ENCODE data around the gene MKI67. TPM values are rescaled to one million over a fixed set of nuclear protein-coding genes. Genes with fewer than 3 reads are reported as not detected.
A peak's percentile ranks its signal among the peaks of the same experiment; 100 is the strongest.
"Not testable (repeated sequence)": the region's sequence is repeated elsewhere in the genome, so short reads cannot be mapped to it uniquely, and the experiment has no call there.

Gene MKI67
- polyA plus RNA-seq, 1 donor = 26.5 TPM

DNA sequence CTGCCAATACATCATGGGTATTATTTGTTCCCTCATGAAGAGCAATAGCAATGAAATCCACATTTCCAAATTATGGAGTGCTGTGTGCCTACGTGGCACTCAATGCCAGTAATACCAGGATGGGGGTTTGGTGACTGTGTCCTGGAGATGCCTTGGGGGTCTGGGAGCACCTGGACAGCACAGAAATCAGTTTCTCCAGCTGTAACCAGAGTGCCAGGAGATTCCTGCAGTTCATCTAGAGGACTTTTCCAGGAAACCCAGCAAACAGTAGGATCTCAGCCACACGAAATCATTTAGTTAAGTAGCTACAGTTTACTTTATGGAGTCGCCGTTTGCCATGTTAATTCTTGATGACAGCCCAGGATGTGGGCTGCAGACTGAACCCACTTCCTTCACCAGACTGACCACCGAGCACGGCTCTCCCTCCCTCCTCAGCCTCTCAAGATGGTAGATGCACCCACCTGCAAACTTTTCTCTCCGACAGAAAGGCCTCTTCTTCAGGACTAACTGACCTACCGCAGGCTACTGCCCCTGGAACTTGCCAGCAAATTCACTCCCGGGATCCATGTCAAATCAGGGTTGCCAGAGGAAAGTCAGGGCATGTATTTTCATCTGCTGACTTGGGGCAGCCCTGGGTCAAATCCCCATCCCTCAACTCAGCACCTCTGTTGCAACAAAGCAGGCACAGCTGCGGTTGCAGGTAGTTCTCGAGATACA is 30.3 kb downstream of the MKI67 start:
- Histone ChIP-seq H3K4me1 (ENCODE audit: control insufficient read depth, insufficient read depth, low read length) (peaks cover 16% of the 10 kb centered on the region), H3K27me3 (ENCODE audit: control insufficient read depth, insufficient read depth, low read length) (no peaks in the 10 kb centered on the region), H3K4me3 (ENCODE audit: low read length) (no peak overlapping the region), H3K9me3 (ENCODE audit: control insufficient read depth, low read depth, low read length) (no peaks in the 10 kb centered on the region), H3K36me3 (ENCODE audit: control insufficient read depth, insufficient read depth, low read length) (peaks cover 22% of the 10 kb centered on the region), H3K27ac (ENCODE audit: low read length) (peak overlapping the region; percentile 56)
- WGBS (ENCODE audit: insufficient coverage, low lambda C conversion rate) = no CpG with 5 or more reads among the region's 11 CpGs
- DNase-seq = no peak

DNA sequence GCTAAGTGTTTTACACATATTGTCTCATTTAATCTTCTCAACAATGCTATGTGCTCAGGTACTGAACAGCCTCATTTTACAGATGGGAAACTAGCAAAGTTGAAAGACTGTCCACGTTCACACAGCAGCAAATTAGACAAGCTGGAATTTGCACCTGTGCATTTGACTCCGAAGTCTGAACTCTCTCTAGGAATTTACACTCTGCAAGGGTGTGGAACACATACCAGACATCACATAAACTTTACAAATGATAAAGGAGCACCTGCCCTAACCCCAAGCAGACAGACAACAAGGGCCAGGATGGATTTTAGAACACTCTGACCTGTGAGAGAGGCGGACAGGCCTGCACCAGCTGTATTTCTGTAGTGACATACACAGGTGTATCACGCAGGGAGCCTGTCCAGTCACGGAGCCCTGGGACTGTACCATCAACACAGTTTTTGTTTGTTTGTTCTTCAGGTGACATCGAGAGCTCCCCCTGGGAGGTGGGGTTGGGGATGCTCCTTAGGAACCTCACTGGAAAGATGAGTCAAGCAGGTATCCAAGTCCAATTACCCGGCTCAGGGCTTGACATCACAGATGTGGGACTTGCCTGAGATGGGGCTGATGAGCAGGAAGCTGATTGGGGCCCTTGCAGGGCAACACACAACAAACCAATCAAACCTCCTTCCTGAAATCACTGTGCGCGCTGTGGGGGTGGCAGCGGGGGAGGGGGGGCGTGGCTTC is 31.0 kb downstream of the MKI67 start:
- H3K27ac ChIP-seq (ENCODE audit: low read length) = no peak overlapping the region
- no CpG with 5 or more reads among the region's 11 CpGs for WGBS (ENCODE audit: insufficient coverage, low lambda C conversion rate)

DNA sequence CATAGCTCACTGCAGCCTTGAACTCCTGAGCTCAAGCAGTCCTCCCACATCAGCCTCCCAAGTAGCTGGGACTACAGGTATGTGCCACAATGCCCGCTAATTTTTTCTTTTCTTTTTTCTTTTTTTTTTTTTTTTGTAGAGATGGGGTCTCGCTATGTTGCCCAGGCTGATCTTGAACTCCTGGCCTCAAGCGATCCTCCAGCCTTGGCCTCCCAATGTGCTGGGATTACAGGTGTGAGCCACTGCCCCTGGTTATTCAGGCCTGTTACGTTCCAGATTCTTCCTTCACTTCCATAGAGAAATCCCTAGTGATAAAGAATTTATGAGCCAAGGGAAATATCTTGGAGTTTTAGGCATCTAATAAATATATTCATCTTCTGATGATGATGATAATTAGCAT is 31.6 kb downstream of the MKI67 start:
- peaks cover 13% of the 10 kb centered on the region for H3K36me3 ChIP-seq (ENCODE audit: control insufficient read depth, insufficient read depth, low read length)

More for the DNA sequence above, 31.0 kb downstream of the MKI67 start:
- Histone ChIP-seq H3K4me1 (ENCODE audit: control insufficient read depth, insufficient read depth, low read length) (peaks cover 16% of the 10 kb centered on the region), H3K9me3 (ENCODE audit: control insufficient read depth, low read depth, low read length) (no peaks in the 10 kb centered on the region), H3K36me3 (ENCODE audit: control insufficient read depth, insufficient read depth, low read length) (peaks cover 18% of the 10 kb centered on the region), H3K4me3 (ENCODE audit: low read length) (no peak overlapping the region), H3K27me3 (ENCODE audit: control insufficient read depth, insufficient read depth, low read length) (no peaks in the 10 kb centered on the region)
- DNase-seq = peak; percentile 54 to 59

DNA sequence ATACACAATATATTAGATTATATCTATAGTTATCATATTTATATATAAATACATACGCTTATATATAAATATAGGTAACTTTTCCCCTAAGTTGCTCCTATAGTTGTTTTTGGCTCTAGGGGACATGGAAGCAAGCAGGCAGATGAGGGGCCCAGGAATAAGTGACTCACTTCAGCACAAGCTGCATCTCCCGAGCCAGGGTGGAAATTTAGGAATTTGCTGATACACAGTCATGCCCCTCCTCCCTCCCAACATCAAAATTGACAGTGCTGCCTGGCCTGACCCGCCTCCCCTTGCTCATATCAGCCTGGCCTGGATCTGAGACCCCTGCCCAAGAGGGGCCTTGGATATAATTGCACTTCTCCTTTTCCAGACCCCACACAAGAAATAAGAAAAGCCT is 33.8 kb downstream of the MKI67 start:
- Histone ChIP-seq H3K27me3 (ENCODE audit: control insufficient read depth, insufficient read depth, low read length) (no peaks in the 10 kb centered on the region), H3K4me1 (ENCODE audit: control insufficient read depth, insufficient read depth, low read length) (peaks cover 16% of the 10 kb centered on the region), H3K27ac (ENCODE audit: low read length) (no peak overlapping the region), H3K9me3 (ENCODE audit: control insufficient read depth, low read depth, low read length) (no peaks in the 10 kb centered on the region), H3K36me3 (ENCODE audit: control insufficient read depth, insufficient read depth, low read length) (no peaks in the 10 kb centered on the region), H3K4me3 (ENCODE audit: low read length) (no peak overlapping the region)
- no peak for DNase-seq
- 80% methylated on average over 1 of the region's 3 CpGs for WGBS (ENCODE audit: insufficient coverage, low lambda C conversion rate)

More for the DNA sequence above, 31.6 kb downstream of the MKI67 start:
- H3K27me3 ChIP-seq (ENCODE audit: control insufficient read depth, insufficient read depth, low read length); H3K4me3 ChIP-seq (ENCODE audit: low read length); H3K9me3 ChIP-seq (ENCODE audit: control insufficient read depth, low read depth, low read length); DNase-seq; H3K27ac ChIP-seq (ENCODE audit: low read length): not testable (repeated sequence)
- H3K4me1 ChIP-seq (ENCODE audit: control insufficient read depth, insufficient read depth, low read length) = peaks cover 16% of the 10 kb centered on the region
- no CpG with 5 or more reads among the region's 4 CpGs for WGBS (ENCODE audit: insufficient coverage, low lambda C conversion rate)

DNA sequence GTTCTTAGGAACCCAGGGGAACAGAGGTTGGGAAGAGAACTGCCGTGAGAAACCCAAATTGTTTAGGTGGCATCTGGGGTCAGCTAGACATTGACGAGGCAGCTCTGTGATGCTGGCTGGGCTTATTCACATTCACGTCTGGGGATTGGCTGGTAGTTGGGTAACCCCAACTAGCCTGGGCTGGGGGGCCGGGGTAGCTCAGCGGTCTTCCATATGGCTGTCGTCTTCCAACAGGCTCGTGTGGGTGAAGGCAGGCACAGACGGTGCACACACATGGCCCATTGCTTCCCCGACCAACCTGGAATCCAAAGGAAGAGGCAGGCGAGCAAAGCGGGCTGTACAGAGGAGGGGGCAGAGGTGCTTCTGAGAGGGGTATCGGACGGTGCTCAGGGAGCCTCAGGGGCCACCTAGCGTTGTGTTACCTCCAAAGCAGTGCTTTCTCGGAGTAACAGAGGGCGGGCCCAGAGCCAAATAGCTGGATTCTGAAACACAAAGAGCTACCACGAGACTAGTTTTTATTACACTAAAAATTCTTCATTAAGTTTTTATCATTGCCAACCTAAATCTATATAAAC is 34.5 kb downstream of the MKI67 start:
- Histone ChIP-seq H3K9me3 (ENCODE audit: control insufficient read depth, low read depth, low read length) (no peaks in the 10 kb centered on the region), H3K4me3 (ENCODE audit: low read length) (no peak overlapping the region), H3K27me3 (ENCODE audit: control insufficient read depth, insufficient read depth, low read length) (no peaks in the 10 kb centered on the region), H3K4me1 (ENCODE audit: control insufficient read depth, insufficient read depth, low read length) (peaks cover 21% of the 10 kb centered on the region), H3K36me3 (ENCODE audit: control insufficient read depth, insufficient read depth, low read length) (no peaks in the 10 kb centered on the region), H3K27ac (ENCODE audit: low read length) (no peak overlapping the region)
- WGBS (ENCODE audit: insufficient coverage, low lambda C conversion rate) = no CpG with 5 or more reads among the region's 17 CpGs
- DNase-seq = no peak

DNA sequence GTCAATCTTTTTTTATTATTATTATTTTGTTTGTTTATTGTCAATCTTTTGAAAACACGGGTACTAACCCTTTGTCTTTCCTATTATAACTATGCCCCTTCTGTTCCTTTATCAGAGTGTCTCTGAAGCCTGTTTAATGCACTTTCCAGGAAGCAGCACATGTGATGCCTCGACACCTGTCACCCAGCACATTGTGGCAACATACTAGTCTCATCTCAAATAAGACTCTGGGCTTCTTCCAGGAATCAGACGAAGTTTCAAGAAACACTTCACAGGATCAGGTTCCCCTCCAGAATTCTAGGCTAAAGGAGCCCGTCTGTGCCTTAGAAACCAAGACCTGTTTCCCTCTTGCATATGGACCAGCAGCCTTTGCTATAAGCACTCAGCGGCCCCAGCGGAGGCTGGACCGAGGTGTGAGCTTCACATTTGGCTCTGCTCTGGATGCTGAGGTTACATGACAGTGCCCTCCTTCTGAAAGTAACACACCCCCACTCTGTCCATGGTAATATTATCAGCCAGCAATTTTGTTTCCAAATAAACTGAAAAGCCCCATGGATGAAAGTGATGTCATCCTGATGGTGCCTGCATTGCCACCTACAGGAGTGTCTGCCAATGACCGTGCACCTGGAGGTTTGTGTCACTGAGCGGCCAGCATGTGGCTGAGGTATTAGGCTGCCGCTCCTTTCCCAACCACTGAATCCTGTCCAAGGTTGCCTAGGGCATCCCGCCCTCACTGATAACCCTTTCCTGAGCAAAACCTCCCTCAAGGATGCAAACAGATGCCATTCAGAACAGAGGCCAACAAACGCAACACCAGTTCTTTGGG is 38.1 kb downstream of the MKI67 start:
- H3K36me3 ChIP-seq (ENCODE audit: control insufficient read depth, insufficient read depth, low read length) = peaks cover 11% of the 10 kb centered on the region
- H3K9me3 ChIP-seq (ENCODE audit: control insufficient read depth, low read depth, low read length) = no peaks in the 10 kb centered on the region
- H3K27me3 ChIP-seq (ENCODE audit: control insufficient read depth, insufficient read depth, low read length) = no peaks in the 10 kb centered on the region
- WGBS (ENCODE audit: insufficient coverage, low lambda C conversion rate) = 60% methylated on average over 1 of the region's 12 CpGs
- H3K27ac ChIP-seq (ENCODE audit: low read length) = no peak overlapping the region
- peaks cover 11% of the 10 kb centered on the region for H3K4me1 ChIP-seq (ENCODE audit: control insufficient read depth, insufficient read depth, low read length)
- H3K4me3 ChIP-seq (ENCODE audit: low read length) = no peak overlapping the region
- DNase-seq = peak in 1 of 2 donors; percentile 35

DNA sequence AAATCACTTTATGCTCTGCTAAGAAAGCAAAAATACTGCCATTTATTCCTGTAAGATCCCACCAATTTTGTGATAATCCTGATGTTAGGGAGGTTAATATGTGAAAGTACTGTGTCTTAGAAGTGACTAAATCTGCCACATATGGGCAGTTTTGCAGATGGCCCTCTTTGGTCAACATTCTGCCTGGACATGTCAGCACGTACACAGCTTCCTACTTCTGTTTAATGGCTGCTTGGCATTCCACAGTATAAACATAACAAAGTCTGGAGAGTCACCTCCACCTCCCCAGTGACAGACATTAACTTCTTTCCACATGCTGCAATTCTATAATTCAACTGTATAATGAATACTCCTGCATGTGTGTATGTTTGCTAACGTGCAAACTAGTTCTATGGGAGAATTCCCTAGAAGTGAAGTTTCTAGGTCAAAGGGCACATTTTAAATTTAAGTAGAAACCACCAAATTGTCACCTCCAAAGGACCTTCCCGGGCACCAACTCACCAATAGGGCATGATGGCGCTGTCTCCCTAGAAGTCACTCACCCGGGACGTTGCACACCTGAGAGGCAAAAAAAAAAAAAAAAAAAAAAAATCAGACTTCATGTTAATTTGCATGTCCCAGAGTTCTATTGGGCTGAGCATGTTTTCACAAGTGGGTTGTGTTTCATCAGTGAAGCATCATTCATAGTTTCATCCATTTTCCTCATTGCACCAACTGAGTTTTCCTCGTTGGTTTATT is 38.9 kb downstream of the MKI67 start:
- H3K4me3 ChIP-seq (ENCODE audit: low read length) = no peak overlapping the region
- WGBS (ENCODE audit: insufficient coverage, low lambda C conversion rate) = 100% methylated on average over 1 of the region's 7 CpGs
- H3K9me3 ChIP-seq (ENCODE audit: control insufficient read depth, low read depth, low read length) = no peaks in the 10 kb centered on the region
- peak overlapping the region; percentile 74 for H3K27ac ChIP-seq (ENCODE audit: low read length)
- DNase-seq = no peak
- H3K4me1 ChIP-seq (ENCODE audit: control insufficient read depth, insufficient read depth, low read length) = peaks cover 11% of the 10 kb centered on the region
- no peaks in the 10 kb centered on the region for H3K27me3 ChIP-seq (ENCODE audit: control insufficient read depth, insufficient read depth, low read length)
- H3K36me3 ChIP-seq (ENCODE audit: control insufficient read depth, insufficient read depth, low read length) = peaks cover 11% of the 10 kb centered on the region

DNA sequence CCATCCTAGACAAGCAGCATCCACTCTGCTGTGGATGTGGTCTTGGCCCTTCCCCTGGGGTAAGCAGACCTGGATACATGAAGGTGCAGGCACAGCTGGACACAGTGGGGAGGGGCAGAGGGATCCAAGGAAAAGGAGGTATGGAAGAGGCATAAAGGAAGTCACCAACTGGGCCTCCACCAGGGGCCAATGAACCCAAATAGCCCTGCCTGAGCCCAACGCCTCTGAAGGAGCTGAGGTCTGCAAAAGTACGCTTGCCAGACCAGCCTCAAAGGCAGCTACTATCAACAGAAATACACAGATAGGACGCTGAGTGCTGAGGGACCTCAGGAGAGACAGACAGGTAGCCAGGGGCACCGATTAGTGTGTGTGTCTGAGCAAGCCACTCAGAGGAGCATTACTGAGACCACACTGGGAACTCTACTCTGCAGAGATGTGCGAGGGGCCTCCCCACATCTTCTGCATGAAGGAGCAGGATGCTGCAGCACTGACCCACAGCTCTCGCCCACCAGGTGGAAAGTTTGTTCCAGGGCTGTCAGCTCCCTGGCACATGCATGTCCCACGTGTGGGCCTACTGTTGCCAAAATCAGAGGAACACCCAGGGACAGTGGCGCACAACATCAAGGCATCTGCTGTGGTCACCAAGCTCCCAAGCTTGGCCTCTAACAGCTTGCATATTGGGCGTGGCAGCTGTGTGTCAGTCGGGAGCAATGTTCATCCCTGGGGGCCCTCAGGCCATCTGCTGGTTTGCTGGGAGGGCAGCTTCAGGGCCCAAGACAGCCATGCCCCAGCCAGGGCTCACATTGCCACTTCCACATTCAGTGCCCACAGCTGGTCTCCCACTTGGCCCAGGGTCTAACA is 40.0 kb downstream of the MKI67 start:
- Histone ChIP-seq H3K36me3 (ENCODE audit: control insufficient read depth, insufficient read depth, low read length) (peaks cover 11% of the 10 kb centered on the region), H3K27ac (ENCODE audit: low read length) (peak overlapping the region; percentile 74), H3K27me3 (ENCODE audit: control insufficient read depth, insufficient read depth, low read length) (no peaks in the 10 kb centered on the region), H3K4me1 (ENCODE audit: control insufficient read depth, insufficient read depth, low read length) (peaks cover 13% of the 10 kb centered on the region), H3K9me3 (ENCODE audit: control insufficient read depth, low read depth, low read length) (no peaks in the 10 kb centered on the region), H3K4me3 (ENCODE audit: low read length) (no peak overlapping the region)
- no CpG with 5 or more reads among the region's 10 CpGs for WGBS (ENCODE audit: insufficient coverage, low lambda C conversion rate)
- DNase-seq = peak; percentile 60 to 77

DNA sequence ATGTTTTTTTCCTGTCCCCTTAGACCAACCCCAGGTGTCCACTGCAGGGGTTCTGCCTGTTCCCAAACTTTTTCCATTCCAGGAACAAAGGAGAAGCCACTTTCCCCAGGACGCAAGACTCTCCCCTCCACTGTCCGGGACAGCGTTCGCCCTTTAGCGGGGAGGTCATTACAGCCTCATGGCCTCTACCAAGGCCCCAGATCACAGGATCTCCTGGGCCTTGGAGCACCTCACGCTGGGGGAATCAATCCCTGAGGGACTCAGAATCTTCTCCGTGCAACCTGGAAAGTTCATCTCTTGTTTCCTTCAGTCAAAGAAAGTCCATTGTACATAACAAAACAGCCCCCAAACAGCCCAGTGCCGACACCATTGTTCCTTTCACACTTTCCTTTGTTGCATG is 41.2 kb downstream of the MKI67 start:
- DNase-seq = no peak
- peaks cover 19% of the 10 kb centered on the region for H3K4me1 ChIP-seq (ENCODE audit: control insufficient read depth, insufficient read depth, low read length)

More for the DNA sequence above, 41.2 kb downstream of the MKI67 start:
- Histone ChIP-seq H3K27me3 (ENCODE audit: control insufficient read depth, insufficient read depth, low read length) (no peaks in the 10 kb centered on the region), H3K36me3 (ENCODE audit: control insufficient read depth, insufficient read depth, low read length) (peaks cover 18% of the 10 kb centered on the region), H3K9me3 (ENCODE audit: control insufficient read depth, low read depth, low read length) (no peaks in the 10 kb centered on the region), H3K27ac (ENCODE audit: low read length) (no peak overlapping the region), H3K4me3 (ENCODE audit: low read length) (no peak overlapping the region)
- WGBS (ENCODE audit: insufficient coverage, low lambda C conversion rate) = 57% methylated on average over 1 of the region's 8 CpGs
